Uterine smooth muscle cell (primary cell): ENCODE results near the gene PRKD2. TPM values are rescaled to one million over a fixed set of nuclear protein-coding genes. Genes with fewer than 3 reads are reported as not detected.

Experiments
- total RNA-seq: library from RNA; depleted of rRNA; stranded (reverse); fragments of >200 nt; gene quantifications from 2 replicates; pipeline ENCODE4 v1.2.3, GENCODE V29; 2014

PRKD2 gene
- total RNA-seq: 14.7 and 21.6 TPM in 2 replicates

GRCh38 chr19:46717034-46717715, at the start of gene PRKD2:
Gene PRKD2 (minus strand): TSS chr19:46717114. CDS start chr19:46716370, 744 bp downstream.

GRCh38 chr19:46746281-46747057, 29.6 kb upstream of the PRKD2 start, which contains the start of gene STRN4:
Gene STRN4 (minus strand): TSS chr19:46746450. CDS start chr19:46746430, 20 bp downstream.

GRCh38 chr19:46745521-46746280, 28.8 kb upstream of the PRKD2 start, which contains the start of gene FKRP:
Gene FKRP (plus strand): TSS chr19:46746057. CDS start chr19:46755451, 9,394 bp downstream.

GRCh38 chr19:46661020-46661731, 55.7 kb downstream of the PRKD2 start, which contains the start of gene DACT3:
Gene DACT3 (minus strand): TSS chr19:46661182. CDS start chr19:46661064, 118 bp downstream.

GRCh38 chr19:46635920-46636761, 80.8 kb downstream of the PRKD2 start, which contains the start of gene GNG8:
Gene GNG8 (minus strand): TSS chr19:46636202. CDS start chr19:46634682, 1,520 bp downstream.

GRCh38 chr19:46624958-46625661, 91.8 kb downstream of the PRKD2 start, which contains the start of gene PTGIR:
Gene PTGIR (minus strand): TSS chr19:46625089. CDS start chr19:46624225, 864 bp downstream.

Other genes with a start within 250 kb of the PRKD2 start
- 4.3 and 13.0 TPM in 2 replicates for gene PNMA8A, start 245.6 kb downstream of the PRKD2 start, total RNA-seq
- 0.44 and 1.00 TPM in 2 replicates for gene PNMA8B, start 221.2 kb downstream of the PRKD2 start, total RNA-seq
- 257 and 324 TPM in 2 replicates for gene CALM3, start 115.8 kb downstream of the PRKD2 start, total RNA-seq
- gene PTGIR, start 92.0 kb downstream of the PRKD2 start, total RNA-seq: 3.7 and 6.2 TPM in 2 replicates
- gene GNG8, start 80.9 kb downstream of the PRKD2 start, total RNA-seq: not detected in 2 replicates
- gene DACT3, start 55.9 kb downstream of the PRKD2 start, total RNA-seq: 6.2 and 8.0 TPM in 2 replicates
- 25.7 and 27.2 TPM in 2 replicates for gene FKRP, start 28.9 kb upstream of the PRKD2 start, total RNA-seq
- 54.5 and 62.4 TPM in 2 replicates for gene STRN4, start 29.3 kb upstream of the PRKD2 start, total RNA-seq
- 213 and 333 TPM in 2 replicates for gene SLC1A5, start 71.5 kb upstream of the PRKD2 start, total RNA-seq
- gene AP2S1, start 133.7 kb upstream of the PRKD2 start, total RNA-seq: 124 and 142 TPM in 2 replicates
- 39.3 and 58.6 TPM in 2 replicates for gene ARHGAP35, start 143.9 kb upstream of the PRKD2 start, total RNA-seq